SKM-1 treated with dmso at 0.1 percent for 144 hours (cell line): Measurements from ENCODE around the gene PPP1CA.
"Not testable (repeated sequence)": the region's sequence is repeated elsewhere in the genome, so short reads cannot be mapped to it uniquely, and the experiment has no call there.

Experiments
- DNase-seq: peaks from one replicate; lab custom pipeline; 2025; ENCODE audit not compliant: unreplicated experiment; lab: John Stamatoyannopoulos, UW

Gene PPP1CA

GRCh38 chr11:67404515-67405195 is 3.0 kb upstream of the PPP1CA start:
- no peak for DNase-seq

GRCh38 chr11:67403085-67403484 is 1.4 kb upstream of the PPP1CA start:
- DNase-seq: not testable (repeated sequence)

GRCh38 chr11:67402192-67402839 is 658 bp upstream of the PPP1CA start:
- DNase-seq: not testable (repeated sequence)

- DNase-seq: no peak
Measured at GRCh38 chr11:67400942-67401494, 640 bp downstream of the PPP1CA start.

GRCh38 chr11:67400251-67400941 is 1.3 kb downstream of the PPP1CA start:
- no peak for DNase-seq

GRCh38 chr11:67398661-67399563 is 2.7 kb downstream of the PPP1CA start:
- no peak for DNase-seq

- no peak for DNase-seq
Measured at GRCh38 chr11:67397986-67398660, 3.5 kb downstream of the PPP1CA start.

GRCh38 chr11:67397536-67397935 is 4.1 kb downstream of the PPP1CA start:
- no peak for DNase-seq

GRCh38 chr11:67396587-67397389 is 4.9 kb downstream of the PPP1CA start:
- no peak for DNase-seq

GRCh38 chr11:67396259-67396581 is 5.4 kb downstream of the PPP1CA start:
- DNase-seq: no peak

GRCh38 chr11:67395555-67396258 is 6.0 kb downstream of the PPP1CA start:
- DNase-seq: no peak

GRCh38 chr11:67393990-67394389 is 7.7 kb downstream of the PPP1CA start:
- no peak for DNase-seq

GRCh38 chr11:67393437-67393836 is 8.2 kb downstream of the PPP1CA start:
- DNase-seq: no peak

- no peak for DNase-seq
Measured at GRCh38 chr11:67392183-67392715, 9.4 kb downstream of the PPP1CA start.

GRCh38 chr11:67391304-67392182 is 10.1 kb downstream of the PPP1CA start, which contains the start of gene RAD9A:
Gene RAD9A, plus strand, starts transcription at chr11:67391986. Its CDS starts 59 bp downstream, at chr11:67392045.
- peak; percentile 90 for DNase-seq

- no peak for DNase-seq
Measured at GRCh38 chr11:67390947-67391303, 10.7 kb downstream of the PPP1CA start.

- peak; percentile 24 for DNase-seq
Measured at GRCh38 chr11:67389477-67389876, 12.2 kb downstream of the PPP1CA start.

GRCh38 chr11:67387518-67387917 is 14.1 kb downstream of the PPP1CA start:
- DNase-seq: no peak
